Tongue (tissue), 2 donors: ENCODE results near the gene TMEM120B. TPM values are rescaled to one million over a fixed set of nuclear protein-coding genes. Genes with fewer than 3 reads are reported as not detected.

Experiments
- DNase-seq: peaks from one replicate; pipeline ENCODE4 v3.0.0-alpha.2; 2015
- total RNA-seq: library from RNA; depleted of rRNA; stranded (reverse); fragments of >200 nt; gene quantifications from one replicate; pipeline ENCODE4 v1.2.3, GENCODE V29; 2014

The TMEM120B gene
- total RNA-seq, 1 donor from 2014 or later: 14.1 TPM

- DNase-seq: no peak
Observed at GRCh38 chr12:121792607-121793439, 80.3 kb downstream of the TMEM120B start.

- DNase-seq: no peak
Observed at GRCh38 chr12:121793440-121793837, 80.9 kb downstream of the TMEM120B start, which contains the start of gene RHOF. Gene RHOF, minus strand, starts transcription at chr12:121793688. Its CDS starts 55 bp downstream, at chr12:121793633.

- DNase-seq: peak; percentile 94
Observed at GRCh38 chr12:121793838-121794533, 81.4 kb downstream of the TMEM120B start.

- DNase-seq: no peak
Observed at GRCh38 chr12:121794534-121795033, 82.0 kb downstream of the TMEM120B start.

- peak; percentile 95 for DNase-seq
Observed at GRCh38 chr12:121795034-121795968, 82.7 kb downstream of the TMEM120B start.

GRCh38 chr12:121796855-121797751 is 84.6 kb downstream of the TMEM120B start:
- peak; percentile 81 for DNase-seq

- peak; percentile 94 for DNase-seq
Observed at GRCh38 chr12:121797937-121798786, 85.6 kb downstream of the TMEM120B start.

- no peak for DNase-seq
Observed at GRCh38 chr12:121798787-121799155, 86.2 kb downstream of the TMEM120B start.

GRCh38 chr12:121799156-121799841 is 86.7 kb downstream of the TMEM120B start:
- peak; percentile 92 for DNase-seq

GRCh38 chr12:121799842-121800693 is 87.5 kb downstream of the TMEM120B start:
- DNase-seq: peak; percentile 88

- DNase-seq: peak; percentile 86
Observed at GRCh38 chr12:121800694-121801594, 88.4 kb downstream of the TMEM120B start.

GRCh38 chr12:121801595-121802484 is 89.3 kb downstream of the TMEM120B start:
- peak; percentile 70 for DNase-seq

- DNase-seq: no peak
Observed at GRCh38 chr12:121802485-121802842, 89.9 kb downstream of the TMEM120B start.

GRCh38 chr12:121802843-121803698 is 90.5 kb downstream of the TMEM120B start:
- peak; percentile 99 for DNase-seq

GRCh38 chr12:121803861-121804416 is 91.4 kb downstream of the TMEM120B start, which contains the start of gene SETD1B:
Gene SETD1B, plus strand, starts transcription at chr12:121804009. Its CDS starts 729 bp downstream, at chr12:121804738.
- DNase-seq: peak; percentile 67
